HG03066 (cell line): Measurements from ENCODE around the gene ZNF248.

ENCODE experiments used
- ATAC-seq: cut with Tn5 transposase; IDR thresholded peaks from one replicate; pipeline ENCODE4 v1.9.1; 2021; ENCODE audit warnings: low read depth; ENCODE audit not compliant: unreplicated experiment

Gene ZNF248

DNA sequence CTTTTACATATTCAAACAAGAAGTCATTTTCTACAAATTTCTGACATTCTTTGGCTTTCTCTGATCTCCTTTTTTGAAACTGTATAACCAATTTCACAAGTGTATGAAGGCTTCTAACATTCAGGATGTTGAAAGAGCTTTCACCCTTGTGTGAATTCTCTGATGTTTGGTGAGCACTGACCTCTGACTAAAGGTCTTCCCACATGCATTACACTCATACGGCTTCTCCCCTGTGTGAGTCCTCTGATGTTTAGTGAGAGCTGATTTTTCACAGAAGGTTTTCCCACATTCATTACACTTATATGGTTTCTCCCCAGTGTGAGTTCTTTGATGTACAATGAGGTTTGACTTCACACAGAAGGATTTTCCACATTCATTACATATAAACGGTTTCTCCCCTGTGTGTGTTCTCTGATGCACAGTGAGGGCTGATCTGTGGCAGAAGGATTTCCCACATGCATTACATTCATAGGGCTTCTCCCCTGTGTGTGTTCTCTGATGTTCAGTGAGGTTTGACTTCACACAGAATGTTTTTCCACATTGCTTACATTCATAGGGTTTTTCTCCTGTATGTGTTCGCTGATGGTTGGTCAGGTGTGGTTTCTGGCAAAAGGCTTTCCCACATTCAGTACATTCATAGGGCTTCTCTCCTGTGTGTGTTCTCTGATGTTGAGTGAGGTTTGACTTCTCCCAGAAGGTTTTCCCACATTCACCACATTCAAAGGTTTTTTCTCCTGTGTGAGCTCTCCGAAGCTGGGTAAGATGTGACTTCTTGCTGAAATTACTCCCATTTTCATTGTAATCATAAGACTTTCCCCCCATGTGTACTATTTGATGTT is 25.7 kb downstream of the ZNF248 start:
- ATAC-seq = no peak

DNA sequence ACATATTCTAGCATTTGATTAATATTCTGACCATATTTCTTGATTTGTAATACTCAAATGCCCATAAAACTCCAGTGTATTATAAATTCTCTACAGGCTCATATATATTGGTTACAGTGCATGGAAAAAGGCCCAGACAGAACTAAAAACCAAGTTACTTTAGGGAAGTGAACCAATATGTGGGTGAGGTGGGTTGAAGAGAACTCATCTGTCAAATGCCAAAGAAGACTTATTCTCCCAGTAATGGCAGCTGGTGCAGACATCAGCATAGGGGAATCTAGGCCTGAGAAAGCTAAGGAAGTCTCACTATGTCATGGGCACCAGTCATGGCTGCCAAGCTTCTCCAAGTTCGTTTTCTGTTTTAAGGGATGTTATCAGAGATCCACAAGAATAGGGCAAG is 30.6 kb downstream of the ZNF248 start:
- no peak for ATAC-seq

DNA sequence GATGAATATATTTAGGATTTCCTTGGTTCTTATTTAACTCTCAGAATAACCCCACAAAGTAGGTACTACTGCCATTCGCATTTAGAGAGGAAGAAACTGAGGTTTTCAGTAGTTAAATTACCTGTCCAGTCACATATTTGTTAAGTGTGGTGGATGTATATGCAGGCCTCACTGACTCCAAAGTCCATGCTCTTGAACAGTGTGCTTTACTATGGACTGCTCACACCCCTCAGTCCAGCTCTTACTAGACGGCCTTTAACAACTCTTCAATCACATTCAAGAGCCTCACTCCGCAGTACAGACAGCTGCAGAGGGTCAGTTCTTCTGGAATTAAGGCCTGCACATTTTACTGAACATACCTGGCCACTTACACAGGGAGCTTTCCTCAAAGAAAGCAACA is 36.2 kb downstream of the ZNF248 start:
- ATAC-seq = no peak

DNA sequence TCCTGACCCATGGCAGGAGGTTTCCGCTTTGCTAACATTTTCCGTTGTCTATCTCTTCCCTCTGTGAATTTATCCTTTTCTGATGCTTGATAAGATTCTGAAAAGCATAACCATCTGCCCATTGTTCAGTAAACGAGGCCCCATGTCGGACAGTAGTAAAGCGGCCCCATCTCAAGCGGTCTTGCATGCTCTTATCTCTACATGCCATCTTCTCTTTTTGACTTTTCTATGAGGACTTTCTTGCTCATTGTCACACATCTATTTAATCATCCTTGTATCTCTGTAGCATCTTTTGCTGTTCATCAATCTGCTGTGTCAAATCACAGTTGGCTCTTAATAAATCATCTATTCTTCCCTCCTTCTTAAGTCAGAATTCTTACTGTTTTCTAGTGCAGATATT is 37.6 kb downstream of the ZNF248 start:
- no peak for ATAC-seq

DNA sequence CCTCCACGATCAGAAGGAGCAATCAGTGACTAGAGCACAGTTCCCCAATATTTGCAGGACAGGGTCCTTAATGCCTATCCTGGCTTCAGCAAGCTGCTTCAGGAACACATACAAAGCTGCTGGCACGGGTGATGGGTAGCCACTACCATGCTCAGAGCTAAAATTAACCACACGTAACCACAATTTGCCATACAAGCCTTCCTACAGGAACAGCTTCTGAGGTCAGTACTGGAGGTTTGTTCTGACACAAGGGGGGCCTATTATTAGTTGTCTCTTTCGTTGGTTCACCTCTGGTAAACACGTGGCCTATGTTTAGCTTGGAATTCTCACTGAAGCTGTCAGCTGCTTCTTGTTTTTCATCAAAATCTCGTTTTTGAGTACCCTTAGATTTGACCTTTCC is 41.1 kb downstream of the ZNF248 start:
- no peak for ATAC-seq

DNA sequence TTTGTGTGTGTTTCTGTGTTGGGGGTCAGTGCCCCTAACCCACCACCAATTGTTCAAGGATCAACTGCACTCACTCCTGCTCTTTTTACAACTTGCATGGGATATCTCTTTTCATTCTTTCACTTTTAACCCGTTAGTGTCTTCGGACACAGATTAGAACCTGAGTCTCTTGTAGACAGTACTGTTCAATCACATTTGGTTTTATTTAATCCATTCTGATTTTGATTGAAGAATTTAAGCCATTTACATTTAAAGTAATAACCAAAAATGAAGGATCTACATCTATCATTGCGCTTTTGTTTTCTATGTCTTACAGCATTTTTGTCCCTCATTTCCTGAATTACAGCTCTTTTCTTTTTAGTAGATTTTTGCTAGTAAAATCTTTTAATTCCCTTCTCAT is 43.6 kb downstream of the ZNF248 start:
- ATAC-seq = no peak

DNA sequence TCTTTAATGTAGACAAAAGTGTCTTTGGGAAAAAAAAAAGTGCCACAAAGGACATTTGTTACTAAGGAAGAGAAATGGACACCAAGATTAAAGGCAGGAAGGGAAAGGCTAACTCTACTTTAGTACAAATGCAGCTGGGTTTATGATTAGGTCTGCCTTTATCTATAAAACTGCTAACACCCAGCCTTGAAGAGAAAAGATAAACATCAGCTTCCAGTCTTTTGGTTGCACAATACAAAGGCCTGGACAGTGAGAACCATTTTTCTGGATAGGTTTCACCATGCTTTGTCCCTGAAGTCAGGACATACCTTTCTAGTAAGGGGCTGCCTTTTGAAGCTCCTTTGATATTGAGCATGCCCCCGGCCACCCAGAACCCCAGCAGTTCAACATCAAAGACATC is 45.1 kb downstream of the ZNF248 start:
- ATAC-seq = no peak

DNA sequence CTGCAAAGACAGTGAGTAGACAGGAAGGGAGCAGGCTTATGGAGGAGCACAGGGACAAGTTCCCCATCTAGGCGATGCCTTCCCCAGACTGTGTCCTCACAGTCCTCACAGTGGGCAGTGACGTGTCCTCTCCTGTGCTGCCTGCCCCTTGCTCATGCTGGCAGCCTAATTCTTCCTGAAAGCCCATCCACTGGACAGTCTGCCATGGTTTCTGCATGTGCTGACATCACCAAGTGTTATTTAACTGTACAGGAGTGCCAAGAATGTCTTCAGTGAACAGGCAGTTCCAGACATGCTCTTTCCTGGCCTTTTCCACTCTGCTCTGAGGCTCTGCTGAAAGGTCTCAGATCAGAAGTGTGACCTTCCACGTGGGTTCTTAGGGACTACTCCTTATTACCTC is 54.1 kb downstream of the ZNF248 start:
- no peak for ATAC-seq

DNA sequence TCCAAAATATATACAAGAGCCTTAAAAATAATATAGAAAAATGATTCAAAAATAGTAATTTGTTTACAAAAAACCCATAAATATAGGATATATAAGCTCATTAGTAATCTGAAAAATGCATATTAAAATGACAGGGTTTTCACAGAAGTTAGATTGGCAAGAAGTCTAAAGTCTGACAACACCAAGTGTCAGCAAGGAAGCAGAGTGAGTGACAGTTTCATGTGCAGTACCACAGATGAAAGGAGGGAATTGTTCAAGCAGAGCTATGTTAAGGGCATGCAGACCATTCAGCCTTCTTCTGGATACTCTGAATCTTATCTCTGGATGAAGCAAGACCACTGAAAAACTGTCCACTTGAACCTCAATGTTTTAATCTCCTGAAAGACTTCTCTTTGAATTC is 55.9 kb downstream of the ZNF248 start:
- ATAC-seq = no peak

DNA sequence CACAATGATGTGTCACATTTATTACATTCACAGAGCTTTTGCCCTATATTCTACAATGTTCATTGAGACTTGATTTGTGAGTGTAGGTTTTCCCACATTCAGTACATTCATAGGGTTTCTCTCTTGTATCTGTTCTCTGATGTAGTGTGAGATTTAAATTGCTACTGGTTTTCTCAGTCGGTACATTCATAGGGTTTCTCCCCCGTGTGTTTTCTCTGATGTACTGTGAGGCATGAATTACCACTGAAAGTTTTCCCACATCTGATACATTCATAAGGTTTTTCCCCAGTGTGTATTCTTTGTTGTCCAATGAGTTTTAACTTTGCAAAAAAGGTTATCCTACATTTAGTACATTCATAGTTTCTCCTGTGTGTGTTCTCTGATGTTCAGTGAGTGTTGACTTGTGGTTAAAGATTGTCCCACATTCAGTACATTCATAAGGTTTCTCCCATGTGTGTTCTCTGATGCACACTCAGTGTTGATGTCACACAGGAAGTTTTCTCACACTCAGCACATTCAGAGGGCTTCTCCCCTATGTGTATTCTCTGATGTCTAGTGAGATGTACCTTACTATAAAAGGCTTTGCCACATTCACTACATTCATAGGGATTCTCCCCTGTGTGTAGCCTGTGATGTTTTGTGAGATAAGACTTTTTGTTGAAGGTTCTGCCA is 63.0 kb downstream of the ZNF248 start:
- no peak for ATAC-seq

DNA sequence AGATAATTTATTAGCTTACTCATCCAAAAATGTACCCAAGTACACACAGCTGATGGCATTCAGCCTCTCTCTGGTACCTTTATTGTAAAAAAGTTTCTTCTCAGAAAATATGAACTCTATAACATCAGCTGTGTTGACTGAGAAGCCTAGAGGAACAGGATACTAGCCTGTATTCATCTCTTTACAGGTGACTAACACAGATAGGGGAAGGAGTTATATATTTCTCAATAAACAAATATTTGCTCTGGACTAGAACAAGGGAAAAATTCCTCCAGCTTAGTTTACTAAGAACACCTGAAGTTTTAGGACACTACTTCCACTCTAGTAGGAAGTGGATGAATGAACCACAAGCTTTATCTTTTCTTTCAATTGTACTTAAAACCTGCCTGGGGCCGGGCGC is 67.8 kb downstream of the ZNF248 start:
- no peak for ATAC-seq

DNA sequence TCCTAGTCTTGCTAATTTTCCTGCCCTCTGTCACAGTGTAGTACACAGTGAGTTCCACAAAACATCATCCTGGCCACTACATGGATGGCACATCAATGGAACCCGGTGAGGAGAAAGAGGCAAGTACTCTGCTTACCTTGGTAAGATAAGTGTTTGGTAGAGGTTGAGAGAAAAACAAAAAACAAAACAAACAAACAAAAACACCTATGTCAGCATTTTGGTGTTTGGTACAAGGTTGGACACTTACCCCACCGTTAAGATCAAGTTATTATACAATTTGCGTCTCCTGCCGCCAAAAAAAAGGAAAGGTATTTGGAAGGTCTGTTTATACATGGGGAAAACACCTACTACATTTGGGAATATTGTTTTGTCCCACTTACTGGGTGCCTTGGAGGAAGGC is 72.7 kb downstream of the ZNF248 start:
- ATAC-seq = no peak

DNA sequence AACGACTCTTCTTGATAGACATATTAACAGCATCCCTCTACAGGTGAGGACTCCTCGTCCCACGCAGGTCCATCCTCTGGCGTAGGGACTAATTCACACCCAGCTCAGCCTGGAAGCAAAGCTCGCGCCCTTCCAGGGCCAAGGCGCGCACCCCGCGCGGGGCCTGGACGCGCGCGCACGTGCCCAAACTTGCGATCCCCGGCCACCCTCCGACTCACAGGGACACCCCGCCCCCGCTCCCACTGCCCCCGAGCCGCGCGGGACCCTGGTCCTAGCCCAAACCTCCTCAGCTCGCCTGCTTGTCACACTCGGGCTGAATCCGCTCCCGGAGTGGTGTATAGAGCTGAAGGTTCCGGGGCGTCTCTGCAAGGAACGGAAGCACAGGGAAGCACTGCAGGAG is 76.9 kb downstream of the ZNF248 start:
- ATAC-seq = no peak

DNA sequence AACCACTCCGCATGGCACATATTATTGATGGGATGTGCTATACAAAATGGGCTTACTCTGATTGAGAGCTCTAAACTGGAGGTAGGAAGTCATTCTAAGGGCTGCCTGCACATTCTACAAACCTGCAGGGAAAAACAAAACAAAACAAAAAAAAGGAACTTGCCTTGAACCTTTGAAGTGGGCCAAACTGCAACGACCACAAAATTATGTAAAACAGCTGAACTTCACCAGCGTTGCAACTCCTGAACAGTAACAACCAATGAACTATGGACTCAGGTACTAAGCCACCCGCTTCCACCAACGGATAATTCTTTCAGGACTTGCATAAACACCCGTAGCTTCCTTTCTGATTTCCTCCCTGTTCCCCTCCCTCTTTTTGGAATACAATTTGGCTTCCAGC is 80.4 kb downstream of the ZNF248 start:
- ATAC-seq = no peak

DNA sequence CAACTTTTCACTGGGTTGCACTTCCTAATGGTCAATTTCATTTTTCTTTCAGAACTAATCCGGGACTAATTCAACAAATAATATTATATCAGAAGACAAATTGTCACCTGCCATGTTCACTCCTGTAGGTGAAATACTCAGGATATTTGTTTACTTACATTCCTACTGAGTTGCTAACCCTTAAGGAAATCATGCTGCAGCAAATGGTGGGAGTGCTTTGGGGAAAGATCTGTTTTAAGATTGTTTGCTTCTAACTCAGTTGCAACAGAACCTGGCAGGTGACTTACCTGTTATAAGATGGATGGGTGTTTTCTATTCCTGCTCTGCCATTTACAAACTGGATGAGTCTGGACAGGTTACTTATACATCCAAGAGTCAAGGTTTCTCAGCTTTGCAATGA is 81.8 kb downstream of the ZNF248 start:
- no peak for ATAC-seq

DNA sequence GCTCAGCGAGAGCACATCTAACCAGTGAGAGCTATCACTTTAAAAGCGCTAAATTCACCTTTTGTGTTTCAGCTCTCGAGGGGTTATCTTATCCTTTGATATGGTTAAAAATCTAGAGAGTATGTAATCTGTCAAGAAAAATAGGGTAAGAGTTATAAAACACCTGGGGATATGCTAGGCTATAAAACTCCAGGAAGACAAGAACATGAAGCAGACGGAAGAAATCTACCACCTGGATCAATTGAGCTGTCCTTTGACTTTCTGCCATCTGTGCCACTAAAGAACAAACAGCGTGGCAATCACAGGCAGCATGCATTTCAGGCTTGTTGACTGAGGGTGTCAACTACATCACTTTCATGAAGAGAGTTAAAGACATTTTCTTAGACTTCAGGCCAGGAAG is 83.1 kb downstream of the ZNF248 start:
- no peak for ATAC-seq

DNA sequence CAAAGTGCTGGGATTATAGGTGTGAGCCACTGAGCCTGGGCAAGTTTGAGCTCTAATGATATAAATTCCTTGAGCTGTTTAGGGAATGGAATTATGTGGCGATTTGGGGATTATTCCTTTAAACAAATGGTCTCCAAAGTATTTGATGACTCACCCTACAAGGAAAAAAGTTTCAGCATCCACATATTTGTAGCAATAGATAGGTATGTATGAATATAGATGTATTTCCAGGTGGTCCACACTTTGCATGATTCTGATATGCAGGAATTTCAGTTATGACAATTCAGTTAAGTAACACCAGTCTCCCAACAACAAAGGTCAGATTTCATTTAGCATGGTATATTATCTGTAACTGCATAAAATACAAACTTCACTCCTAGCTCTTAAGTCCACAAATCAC is 92.2 kb downstream of the ZNF248 start:
- no peak for ATAC-seq

DNA sequence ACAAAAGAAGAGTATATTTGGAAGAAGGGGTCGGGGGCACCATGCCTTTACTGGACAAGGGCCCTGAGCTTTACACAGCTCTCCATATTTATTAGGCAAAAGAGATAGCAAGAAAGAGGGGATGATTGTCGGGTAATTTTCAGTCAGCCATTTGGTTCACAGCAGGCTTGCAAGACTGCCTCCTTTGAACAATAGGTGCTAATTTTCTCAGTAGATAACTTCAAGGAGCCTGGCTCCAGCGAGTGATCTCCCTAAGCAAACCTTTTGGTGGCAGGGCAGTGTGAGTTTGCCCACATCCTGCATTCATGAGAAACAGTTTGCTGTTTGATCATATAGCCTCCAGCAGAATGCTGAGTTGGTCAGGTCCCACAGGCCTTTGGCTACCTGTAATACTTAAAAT is 94.3 kb downstream of the ZNF248 start:
- no peak for ATAC-seq

DNA sequence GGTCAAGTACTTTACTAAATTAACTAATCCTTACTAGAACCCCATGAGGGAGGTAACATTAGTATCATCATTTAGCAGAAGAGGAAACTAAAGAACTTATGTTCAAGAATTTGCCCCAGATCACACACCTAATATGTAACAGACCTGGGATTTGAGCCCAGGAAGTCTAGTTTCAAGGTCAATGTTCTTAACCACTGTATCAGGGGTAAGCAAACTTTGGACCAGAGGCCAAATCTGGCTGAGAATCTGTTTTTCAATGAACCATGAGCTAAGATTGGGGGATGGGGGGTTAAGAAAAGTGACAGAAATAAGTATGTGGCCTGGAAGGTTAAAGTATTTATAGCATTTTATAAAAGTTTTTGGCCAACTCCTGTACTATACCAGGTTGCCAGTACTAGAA is 95.1 kb downstream of the ZNF248 start:
- no peak for ATAC-seq

DNA sequence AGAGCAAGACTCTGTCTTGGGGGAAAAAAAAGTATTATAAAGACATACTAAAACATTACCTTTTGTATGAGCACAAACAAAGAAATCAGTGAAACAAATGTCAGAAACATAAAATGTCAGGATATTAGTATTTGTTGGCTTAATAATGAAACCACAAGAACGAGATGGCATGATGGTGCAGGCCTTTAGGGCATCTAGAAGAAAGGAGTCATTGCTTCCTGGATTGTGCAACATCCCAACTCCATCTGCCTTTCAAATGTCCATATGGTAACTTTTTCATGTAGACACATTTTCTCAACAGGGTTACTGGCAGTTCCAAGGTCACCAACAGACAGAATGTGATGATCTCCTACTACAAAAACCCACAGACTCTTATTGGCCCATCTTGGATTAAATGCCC is 96.6 kb downstream of the ZNF248 start:
- no peak for ATAC-seq

DNA sequence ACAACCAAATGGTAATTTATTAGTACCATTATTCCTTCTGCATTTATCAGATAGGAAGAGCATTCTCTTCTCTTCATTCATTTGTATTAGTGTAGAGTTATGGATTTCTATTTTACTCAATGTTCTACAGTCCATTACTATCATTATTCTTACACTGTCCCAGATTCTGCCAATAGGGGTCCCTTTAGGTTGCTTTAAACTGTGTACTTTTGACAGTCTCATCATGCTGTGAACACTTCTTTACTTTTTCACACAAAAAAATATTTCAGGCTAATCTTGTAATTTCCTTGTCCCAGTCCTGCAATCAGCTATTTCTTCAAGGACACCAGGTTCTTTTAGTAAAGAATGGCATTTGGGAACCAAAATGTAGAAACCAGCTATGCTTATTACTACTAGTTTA is 99.3 kb downstream of the ZNF248 start:
- no peak for ATAC-seq

DNA sequence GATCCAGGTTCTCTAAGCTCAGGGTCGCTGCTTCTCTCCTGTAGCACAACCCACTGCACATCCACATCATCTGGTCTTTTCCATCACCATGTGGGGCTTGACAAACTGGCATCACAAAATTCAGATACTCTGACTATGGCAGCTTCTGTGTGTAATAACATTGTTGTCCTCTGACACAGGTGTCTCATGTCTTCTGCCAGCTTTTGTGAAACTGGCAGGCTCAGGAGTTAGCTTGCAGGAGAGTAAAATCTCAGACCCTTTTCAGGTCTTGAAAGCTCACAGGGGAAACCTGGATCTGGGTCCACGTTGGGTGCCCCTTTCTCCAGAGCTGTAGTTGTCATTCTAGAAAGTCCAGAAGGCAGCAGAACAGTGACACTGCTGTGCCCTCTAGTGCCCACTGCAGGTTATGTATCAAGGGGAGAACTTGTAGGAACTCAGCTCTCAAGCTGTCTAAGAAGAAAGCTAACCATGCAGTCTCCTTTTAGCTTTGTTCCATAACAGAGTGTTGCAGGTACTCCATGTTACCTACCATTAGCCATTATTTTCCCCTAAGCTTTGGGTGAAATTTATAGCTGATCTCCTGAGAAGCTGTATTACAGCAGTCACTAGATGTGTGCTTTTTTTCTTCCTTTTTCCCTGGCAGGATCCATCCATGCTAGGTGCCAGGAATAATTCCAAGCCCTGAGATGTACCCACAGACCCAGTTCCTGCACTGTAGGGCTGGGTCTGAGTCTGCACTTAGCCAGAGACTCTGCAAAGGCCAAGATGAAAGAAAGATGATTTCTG is 102.7 kb downstream of the ZNF248 start:
- ATAC-seq = no peak
